HG03064 (cell line): ENCODE measurements around the gene IFNL2.
"Not testable (repeated sequence)": the region's sequence is repeated elsewhere in the genome, so short reads cannot be mapped to it uniquely, and the experiment has no call there.

Experiments used
- ATAC-seq: cut with Tn5 transposase; IDR thresholded peaks from one replicate; pipeline ENCODE4 v1.9.1; 2021; ENCODE audit warnings: low read depth; ENCODE audit not compliant: unreplicated experiment

The IFNL2 gene

DNA sequence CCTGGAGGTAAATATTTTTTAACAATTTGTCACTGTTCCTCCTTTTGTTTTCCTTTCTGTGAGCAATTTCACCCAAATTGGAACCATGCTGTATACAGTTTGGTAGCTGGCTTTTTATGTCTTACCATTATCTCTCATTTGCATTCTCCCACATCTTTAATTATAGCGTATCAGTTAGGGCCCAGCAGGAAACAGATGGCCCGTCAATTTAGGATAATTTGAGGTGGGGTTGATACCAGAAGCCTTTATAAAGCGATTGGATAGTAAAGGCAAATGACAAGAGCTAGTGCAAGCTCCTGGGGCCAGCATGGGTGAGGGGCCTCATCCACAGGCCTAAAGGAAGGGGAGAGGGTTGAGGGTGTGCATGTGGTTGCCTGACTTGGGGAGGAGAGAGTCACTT lies 15.7 kb upstream of the IFNL2 start:
- ATAC-seq: no peak

DNA sequence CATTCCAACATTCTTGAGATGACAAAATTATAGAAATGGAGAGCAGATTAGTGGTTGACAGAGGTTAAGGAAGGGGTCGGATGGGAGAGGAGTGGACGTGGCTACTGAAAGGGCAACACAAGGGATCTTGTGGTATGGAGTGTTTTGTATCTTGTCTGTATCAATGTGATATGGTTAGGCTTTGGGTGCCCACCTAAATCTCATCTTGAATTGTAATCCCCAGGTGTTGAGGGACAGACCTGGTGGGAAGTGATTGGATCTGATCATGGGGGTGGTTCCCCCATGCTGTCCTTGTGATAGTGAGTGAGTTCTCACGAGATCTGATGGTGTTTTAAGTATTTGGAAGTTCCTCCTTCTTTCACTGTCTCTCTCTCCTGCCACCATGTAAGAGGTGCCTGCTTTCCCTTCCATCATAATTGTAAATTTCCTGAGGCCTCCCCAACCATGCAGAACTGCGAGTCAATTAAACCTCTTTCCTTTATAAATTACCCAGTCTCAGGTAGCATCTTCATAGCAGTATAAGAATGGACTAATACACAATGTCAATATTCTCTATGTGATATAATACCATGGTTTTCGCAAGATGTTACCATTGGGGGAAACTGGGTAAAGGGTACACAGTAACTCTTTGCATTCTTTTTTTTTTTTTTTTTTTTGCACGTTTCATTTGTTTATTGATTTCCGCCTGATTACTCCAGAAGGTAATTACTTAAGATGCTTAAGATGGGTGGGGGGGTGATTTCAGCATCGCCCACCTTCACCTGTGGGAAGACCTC lies 14.6 kb upstream of the IFNL2 start:
- ATAC-seq: no peak

GRCh38 chr19:39254531-39255345 lies 13.5 kb upstream of the IFNL2 start:
- ATAC-seq: no peak

DNA sequence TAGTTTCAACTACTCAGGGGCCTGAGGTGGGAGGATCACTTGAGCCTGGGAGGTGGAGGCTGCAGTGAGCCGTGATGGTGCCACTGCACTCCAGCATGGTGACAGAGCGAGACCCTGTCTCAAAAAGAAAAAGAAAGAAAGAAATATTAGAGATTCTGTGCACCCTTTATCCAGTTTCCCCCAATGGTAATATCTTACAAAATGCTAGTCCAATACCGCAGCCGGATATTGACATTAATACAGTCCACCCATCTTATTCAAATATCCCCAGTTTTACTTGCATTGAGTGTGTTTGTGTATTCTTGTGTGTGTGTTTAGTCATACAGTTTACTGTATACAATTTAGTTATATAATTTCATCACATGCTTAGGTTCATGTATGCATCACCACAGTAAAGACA lies 11.0 kb upstream of the IFNL2 start:
- ATAC-seq: no peak

- no peak for ATAC-seq
These were observed 6.5 kb upstream of the IFNL2 start for GRCh38 chr19:39261704-39262103.

DNA sequence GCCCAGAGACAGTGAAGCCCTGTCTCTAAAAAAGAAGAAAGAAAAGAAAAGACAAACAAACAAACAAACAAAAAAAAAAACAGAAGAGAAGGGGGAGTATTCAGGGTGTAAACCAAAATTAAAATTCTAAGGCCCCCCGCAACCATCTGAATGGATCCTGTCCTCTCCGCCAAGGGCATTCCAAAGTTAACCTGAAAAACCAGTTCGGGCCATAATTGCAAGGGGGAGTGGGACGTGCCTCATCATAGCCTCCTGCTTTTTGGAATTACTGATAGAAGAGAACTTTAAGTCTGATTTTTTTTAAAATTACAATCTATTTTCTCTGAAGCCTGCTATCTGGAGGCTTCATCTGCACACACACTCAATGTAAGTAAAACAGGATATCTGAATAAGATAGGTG lies 5.7 kb upstream of the IFNL2 start:
- no peak for ATAC-seq

- ATAC-seq: no peak
These were observed 4.3 kb upstream of the IFNL2 start for GRCh38 chr19:39263912-39264305.

DNA sequence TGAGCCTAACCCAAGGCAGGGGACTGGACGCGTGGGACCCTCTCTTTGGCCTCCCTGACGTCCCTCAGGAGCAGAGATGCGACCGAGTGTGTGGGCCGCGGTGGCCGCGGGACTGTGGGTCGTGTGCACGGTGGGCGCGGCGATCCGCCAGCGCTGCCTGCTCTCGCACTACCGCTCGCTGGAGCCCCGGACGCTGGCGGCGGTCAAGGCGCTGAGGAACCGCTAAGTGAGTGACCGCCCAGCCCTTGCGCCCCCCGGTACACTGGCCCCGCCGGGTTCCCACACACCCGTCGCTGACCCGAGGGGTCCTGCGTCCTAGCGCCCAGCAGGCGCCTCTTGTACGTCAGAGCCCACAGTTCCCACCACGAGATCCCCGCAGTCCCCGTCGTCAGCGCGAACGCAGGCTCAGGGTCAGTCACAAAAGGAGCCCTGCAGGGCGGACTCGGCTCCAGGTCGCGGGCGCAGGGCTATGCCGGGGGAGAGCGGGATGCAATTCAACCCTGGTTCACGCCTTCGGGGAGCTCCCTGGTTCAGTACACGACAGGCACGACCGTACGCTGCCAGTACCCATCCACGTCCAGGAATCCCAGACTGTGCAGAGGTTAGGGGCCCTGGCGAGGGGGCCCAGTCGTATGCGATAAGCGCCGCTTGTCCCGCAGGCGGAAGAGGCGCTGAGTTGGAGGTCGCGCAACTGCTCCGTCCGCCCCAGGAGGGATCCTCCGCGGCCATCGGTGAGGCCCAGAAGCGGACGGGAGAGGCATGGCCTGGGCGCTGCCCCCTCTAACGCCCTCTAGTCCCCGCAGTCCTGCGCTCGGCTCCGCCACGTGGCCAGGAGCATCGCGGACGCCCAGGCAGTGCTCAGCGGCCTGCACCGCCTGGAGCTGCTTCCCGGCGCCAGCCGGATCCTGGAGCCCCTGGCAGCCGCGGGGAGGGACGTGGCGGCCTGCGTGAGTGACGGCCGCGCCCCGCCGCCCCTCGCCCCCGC lies 3.6 kb upstream of the IFNL2 start:
- ATAC-seq: no peak

DNA sequence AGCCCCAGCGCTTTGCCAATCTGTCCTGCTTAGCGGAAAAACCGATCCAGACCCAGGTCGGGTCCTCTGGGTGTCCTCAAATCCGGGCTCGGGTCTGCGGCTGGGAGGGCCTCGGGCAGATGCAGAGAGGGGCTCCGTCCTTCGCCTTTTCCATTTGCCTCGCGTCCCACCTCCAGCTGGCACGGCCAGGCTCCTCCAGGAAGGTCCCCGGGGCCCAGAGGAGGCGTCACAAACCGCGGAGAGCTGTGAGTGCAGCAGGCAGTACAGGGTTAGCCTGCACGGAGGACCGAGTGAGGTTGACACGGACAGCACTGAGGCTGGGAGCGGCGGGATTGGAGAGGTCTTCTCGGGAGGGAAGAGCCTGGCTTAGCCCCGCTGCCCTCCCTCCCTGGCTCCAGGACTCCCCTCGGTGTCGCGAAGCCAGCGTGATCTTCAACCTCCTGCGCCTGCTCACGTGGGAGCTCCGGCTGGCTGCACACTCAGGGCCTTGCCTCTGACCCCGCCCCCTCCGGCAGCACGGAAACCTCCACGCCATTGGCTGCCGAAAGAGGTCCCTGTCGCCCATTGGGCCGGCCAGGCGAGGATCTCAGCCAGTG lies 2.8 kb upstream of the IFNL2 start:
- ATAC-seq: no peak

DNA sequence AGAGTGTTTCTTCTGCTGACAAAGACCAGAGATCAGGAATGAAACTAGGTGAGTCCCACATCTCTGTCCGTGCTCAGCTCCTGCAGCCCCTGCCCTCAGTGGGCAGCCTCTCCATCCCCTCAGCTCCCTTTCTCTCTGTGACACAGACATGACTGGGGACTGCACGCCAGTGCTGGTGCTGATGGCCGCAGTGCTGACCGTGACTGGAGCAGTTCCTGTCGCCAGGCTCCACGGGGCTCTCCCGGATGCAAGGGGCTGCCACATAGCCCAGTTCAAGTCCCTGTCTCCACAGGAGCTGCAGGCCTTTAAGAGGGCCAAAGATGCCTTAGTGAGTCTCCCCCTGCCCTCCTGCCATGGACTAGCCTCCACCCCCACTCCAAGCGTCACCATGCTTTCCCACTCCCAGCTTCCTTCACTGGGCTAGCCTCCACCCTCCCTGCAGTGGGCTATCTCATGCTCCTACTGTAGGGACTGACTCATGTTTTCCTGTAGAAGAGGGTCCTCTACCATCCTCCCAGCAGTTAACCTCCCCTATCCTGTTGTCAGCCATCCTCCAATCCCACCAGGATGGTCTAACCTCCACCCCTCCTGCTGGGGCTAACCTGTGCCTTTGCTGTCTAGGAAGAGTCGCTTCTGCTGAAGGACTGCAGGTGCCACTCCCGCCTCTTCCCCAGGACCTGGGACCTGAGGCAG lies 481 bp downstream of the IFNL2 start:
- not testable (repeated sequence) for ATAC-seq

- ATAC-seq: not testable (repeated sequence)
These were observed 1.2 kb downstream of the IFNL2 start for GRCh38 chr19:39269369-39269768.

DNA sequence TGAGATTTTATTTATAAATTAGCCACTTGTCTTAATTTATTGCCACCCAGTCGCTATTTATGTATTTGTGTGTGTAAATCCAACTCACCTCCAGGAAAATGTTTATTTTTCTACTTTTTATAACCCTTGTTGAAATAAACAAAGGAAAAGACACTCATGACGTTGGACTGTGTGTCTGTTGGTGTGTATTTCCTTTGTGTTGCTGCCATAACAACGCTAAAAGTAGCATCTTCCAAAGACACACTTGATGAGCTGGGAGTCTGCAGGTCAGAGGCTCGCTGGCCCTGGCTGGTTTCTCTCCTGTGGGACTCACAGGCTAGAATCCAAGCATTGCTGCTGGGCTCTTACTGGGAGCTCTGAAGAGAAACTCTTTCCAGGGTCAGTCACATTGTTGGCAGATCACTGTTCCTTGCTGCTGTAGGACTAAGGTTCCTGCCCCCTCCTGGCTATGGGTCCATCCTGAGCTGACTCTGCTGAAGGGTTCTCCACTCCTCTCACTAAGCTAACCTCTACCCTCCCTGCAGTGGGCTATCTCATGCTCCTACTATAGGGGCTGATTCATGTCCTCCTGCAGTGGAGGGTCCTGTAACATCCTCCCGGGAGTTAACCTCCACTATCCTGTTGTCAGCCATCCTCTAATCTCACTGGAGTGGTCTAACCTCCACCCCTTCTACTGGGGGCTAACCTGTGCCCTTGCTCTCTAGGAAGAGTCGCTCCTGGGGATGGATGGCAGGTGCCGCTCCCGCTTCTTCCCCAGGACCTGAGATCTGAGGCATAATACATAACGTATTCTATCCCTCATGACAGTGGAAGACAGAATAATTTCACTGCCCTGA lies 2.1 kb downstream of the IFNL2 start:
- ATAC-seq: no peak

GRCh38 chr19:39273859-39274258 lies 5.7 kb downstream of the IFNL2 start:
- not testable (repeated sequence) for ATAC-seq

- ATAC-seq: no peak
These were observed 7.4 kb downstream of the IFNL2 start for GRCh38 chr19:39275578-39275977.

DNA sequence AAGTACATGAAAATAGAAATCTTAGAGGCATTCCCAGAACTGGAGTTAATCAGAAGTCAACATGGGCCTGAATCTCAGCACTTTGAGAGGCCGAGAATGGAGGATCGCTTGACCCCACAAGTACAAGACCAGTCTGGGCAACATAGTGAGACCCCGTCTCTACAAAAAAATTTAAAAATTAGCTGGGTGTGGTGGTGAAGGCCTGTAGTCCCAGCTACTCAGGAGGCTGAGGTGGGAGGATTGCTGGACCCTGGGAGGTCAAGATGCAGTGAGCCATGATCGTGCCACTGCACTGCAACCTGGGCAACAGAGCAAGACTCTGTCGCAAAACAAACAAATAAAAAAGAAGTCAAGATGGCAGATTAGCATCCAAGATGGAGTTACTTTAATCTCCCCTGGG lies 8.5 kb downstream of the IFNL2 start:
- no peak for ATAC-seq

GRCh38 chr19:39277598-39277997 lies 9.4 kb downstream of the IFNL2 start:
- no peak for ATAC-seq

DNA sequence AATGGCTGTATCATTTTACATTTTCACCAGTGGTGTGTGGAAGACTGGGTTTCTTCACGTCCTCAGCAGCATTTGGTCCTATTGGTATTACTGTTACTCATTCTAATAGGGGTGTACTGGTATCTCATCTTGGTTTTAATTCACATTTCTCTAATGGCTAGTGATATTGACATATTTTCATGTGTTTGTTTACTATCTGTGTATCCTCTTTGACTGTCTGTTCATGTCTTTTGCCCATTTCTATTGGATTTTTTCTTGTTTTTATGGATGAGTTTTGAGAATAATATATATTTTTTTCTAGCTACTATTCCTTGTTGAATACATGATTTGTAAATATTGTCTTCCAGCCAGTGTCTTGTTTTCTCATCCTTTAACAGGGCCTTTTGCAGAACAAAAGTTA lies 13.8 kb downstream of the IFNL2 start:
- no peak for ATAC-seq

DNA sequence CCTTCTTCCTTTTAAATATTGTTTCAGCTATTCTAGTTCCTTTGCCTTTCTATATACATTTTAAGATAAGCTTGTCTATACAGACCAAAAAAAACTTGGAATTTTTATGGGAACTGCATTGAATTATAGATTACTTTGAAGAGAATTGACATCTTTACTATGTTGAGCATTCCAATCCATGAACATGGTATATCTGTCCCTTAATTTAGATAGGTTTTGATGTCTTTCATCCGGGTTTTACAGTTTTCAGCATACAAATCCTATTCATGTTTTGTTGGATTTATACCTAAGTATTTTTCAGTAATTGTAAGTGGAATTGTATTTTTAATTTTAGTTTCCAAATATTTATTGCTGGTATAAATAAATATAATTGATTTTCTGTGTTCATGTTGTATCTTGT lies 15.8 kb downstream of the IFNL2 start:
- no peak for ATAC-seq

GRCh38 chr19:39293394-39293793 lies 25.2 kb downstream of the IFNL2 start:
- ATAC-seq: no peak
